VCaP (cell line): ENCODE results near the gene ATRX.

Experiments
- H3K27ac ChIP-seq: fragments of 450-650 bp; 2 replicates; pipeline ENCODE4 v1.5.1; 2017
- CTCF ChIP-seq: fragments of 450-650 bp; conservative IDR thresholded peaks from 2 replicates; pipeline ENCODE4 v1.5.1; 2017; ENCODE audit warnings: mild to moderate bottlenecking, moderate library complexity

The ATRX gene

GRCh38 chrX:77597511-77597910 is 188.5 kb downstream of the ATRX start:
- TF ChIP-seq CTCF = no peak
- no peak overlapping the region for H3K27ac ChIP-seq

GRCh38 chrX:77597090-77597489 is 188.9 kb downstream of the ATRX start:
- peak; percentile 61 for TF ChIP-seq CTCF
- no peak overlapping the region for H3K27ac ChIP-seq

GRCh38 chrX:77595848-77596247 is 190.2 kb downstream of the ATRX start:
- no peak overlapping the region for H3K27ac ChIP-seq
- no peak for TF ChIP-seq CTCF

- H3K27ac ChIP-seq = no peak overlapping the region
- TF ChIP-seq CTCF = no peak
Measured at GRCh38 chrX:77572322-77572721, 213.7 kb downstream of the ATRX start.

- TF ChIP-seq CTCF = no peak
- no peak overlapping the region for H3K27ac ChIP-seq
Measured at GRCh38 chrX:77565278-77565677, 220.7 kb downstream of the ATRX start.

GRCh38 chrX:77564823-77565222 is 221.2 kb downstream of the ATRX start:
- no peak for TF ChIP-seq CTCF
- no peak overlapping the region for H3K27ac ChIP-seq

GRCh38 chrX:77561372-77561771 is 224.6 kb downstream of the ATRX start:
- TF ChIP-seq CTCF = no peak
- H3K27ac ChIP-seq = no peak overlapping the region

GRCh38 chrX:77556276-77556675 is 229.7 kb downstream of the ATRX start:
- TF ChIP-seq CTCF = no peak
- H3K27ac ChIP-seq = no peak overlapping the region
